Measurements from ENCODE around the gene DFFB. TPM values are rescaled to one million over a fixed set of nuclear protein-coding genes. Genes with fewer than 3 reads are reported as not detected.
A peak's percentile ranks its signal among the peaks of the same experiment; 100 is the strongest.
"Not testable (repeated sequence)": the region's sequence is repeated elsewhere in the genome, so short reads cannot be mapped to it uniquely, and the experiment has no call there.

DFFB gene
- total RNA-seq, 1 donor from 2014 or later = 2.1 TPM

DNA sequence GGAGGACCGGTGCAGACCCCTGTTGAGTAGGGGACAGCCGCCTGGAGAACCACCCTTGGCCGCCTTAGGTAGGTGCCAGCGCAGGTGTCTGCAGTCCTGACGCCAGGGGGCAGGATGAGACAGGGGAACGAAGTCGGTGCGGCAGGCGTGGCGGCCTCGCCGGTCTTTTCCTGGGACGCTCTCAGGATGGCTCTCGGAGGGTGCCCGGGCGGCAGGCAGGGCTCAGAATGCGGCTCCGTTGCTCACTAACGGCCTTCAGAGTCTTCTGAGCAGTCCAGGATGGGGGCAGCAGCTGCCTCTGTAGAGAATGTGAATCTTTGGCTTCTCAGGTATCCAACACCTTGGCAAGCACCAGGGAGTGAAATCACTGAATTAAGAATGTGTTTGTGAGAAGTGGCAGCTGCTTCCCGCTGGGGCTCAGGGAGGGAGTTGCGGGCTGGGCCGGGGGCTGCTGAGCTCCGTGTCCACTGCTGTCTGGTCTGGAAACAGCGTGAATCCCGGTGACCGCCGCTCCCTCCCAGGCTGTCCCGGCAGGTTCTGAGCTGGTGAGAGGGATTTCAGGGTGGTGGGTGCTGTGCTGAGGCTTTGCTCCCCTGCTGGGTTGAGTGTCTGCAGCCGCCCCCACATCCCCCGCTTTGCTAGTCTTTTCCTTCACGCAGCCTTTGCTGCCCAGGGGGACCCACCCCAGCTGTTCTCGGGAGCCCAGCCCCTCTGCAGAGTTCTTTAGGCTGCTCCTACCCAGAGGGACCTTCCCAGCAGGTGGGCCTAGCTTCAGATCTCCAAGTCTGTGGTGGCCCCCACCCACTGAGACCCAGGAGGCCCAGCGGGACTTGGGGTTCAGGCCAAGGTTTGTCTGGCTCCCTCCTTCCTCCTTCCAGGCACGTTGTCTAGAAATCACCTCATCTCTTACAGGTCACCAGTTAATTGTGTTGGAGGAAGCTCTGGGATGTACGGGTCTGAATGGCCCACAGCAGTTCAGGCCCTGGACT is 53.9 kb downstream of the DFFB start:
- H3K36me3 ChIP-seq (ENCODE audit: control insufficient read depth in 3 of 3, insufficient read depth in 3 of 3, low read length in 3 of 3) = no peaks in the 10 kb centered on the region
- H3K9ac ChIP-seq (ENCODE audit: low read depth in 1 of 3, low read length in 3 of 3) = no peak overlapping the region
- peaks cover 0 to 5% (median 3%) of the 10 kb centered on the region in 3 donors for H3K4me1 ChIP-seq (ENCODE audit: control insufficient read depth in 3 of 3, insufficient read depth in 3 of 3, low read length in 3 of 3)
- H3K4me3 ChIP-seq (ENCODE audit: low read length in 3 of 3) = peak overlapping the region in 2 of 3 donors; percentile 2 to 6
- H3K27ac ChIP-seq (ENCODE audit: low read depth, low read length) = no peak overlapping the region
- H3K27me3 ChIP-seq (ENCODE audit: control insufficient read depth in 3 of 3, insufficient read depth in 3 of 3, low read length in 3 of 3) = peaks cover 19 to 32% (median 24%) of the 10 kb centered on the region in 3 donors
- no peaks in the 10 kb centered on the region for H3K9me3 ChIP-seq (ENCODE audit: control insufficient read depth in 3 of 3, low read length in 3 of 3)

- Histone ChIP-seq H3K9ac (ENCODE audit: low read depth in 1 of 3, low read length in 3 of 3) (no peak overlapping the region), H3K4me3 (ENCODE audit: low read length in 3 of 3) (no peak overlapping the region), H3K27me3 (ENCODE audit: control insufficient read depth in 3 of 3, insufficient read depth in 3 of 3, low read length in 3 of 3) (peaks cover 19 to 32% (median 24%) of the 10 kb centered on the region in 3 donors), H3K36me3 (ENCODE audit: control insufficient read depth in 3 of 3, insufficient read depth in 3 of 3, low read length in 3 of 3) (no peaks in the 10 kb centered on the region), H3K9me3 (ENCODE audit: control insufficient read depth in 3 of 3, low read length in 3 of 3) (no peaks in the 10 kb centered on the region), H3K27ac (ENCODE audit: low read depth, low read length) (no peak overlapping the region), H3K4me1 (ENCODE audit: control insufficient read depth in 3 of 3, insufficient read depth in 3 of 3, low read length in 3 of 3) (peaks cover 0 to 5% (median 3%) of the 10 kb centered on the region in 3 donors)
Observed at GRCh38 chr1:3911981-3912808, 54.9 kb downstream of the DFFB start.

- Histone ChIP-seq H3K27ac (ENCODE audit: low read depth, low read length) (no peak overlapping the region), H3K4me1 (ENCODE audit: control insufficient read depth in 3 of 3, insufficient read depth in 3 of 3, low read length in 3 of 3) (peaks cover 0 to 5% (median 3%) of the 10 kb centered on the region in 3 donors), H3K27me3 (ENCODE audit: control insufficient read depth in 3 of 3, insufficient read depth in 3 of 3, low read length in 3 of 3) (peaks cover 21 to 39% (median 28%) of the 10 kb centered on the region in 3 donors), H3K9me3 (ENCODE audit: control insufficient read depth in 3 of 3, low read length in 3 of 3) (no peaks in the 10 kb centered on the region), H3K4me3 (ENCODE audit: low read length in 3 of 3) (no peak overlapping the region), H3K9ac (ENCODE audit: low read depth in 1 of 3, low read length in 3 of 3) (no peak overlapping the region), H3K36me3 (ENCODE audit: control insufficient read depth in 3 of 3, insufficient read depth in 3 of 3, low read length in 3 of 3) (no peaks in the 10 kb centered on the region)
Observed at GRCh38 chr1:3912809-3913685, 55.8 kb downstream of the DFFB start.

GRCh38 chr1:3914331-3914851 is 57.1 kb downstream of the DFFB start:
- H3K9ac ChIP-seq (ENCODE audit: low read depth in 1 of 3, low read length in 3 of 3) = no peak overlapping the region
- peaks cover 24 to 40% (median 30%) of the 10 kb centered on the region in 3 donors for H3K27me3 ChIP-seq (ENCODE audit: control insufficient read depth in 3 of 3, insufficient read depth in 3 of 3, low read length in 3 of 3)
- H3K36me3 ChIP-seq (ENCODE audit: control insufficient read depth in 3 of 3, insufficient read depth in 3 of 3, low read length in 3 of 3) = no peaks in the 10 kb centered on the region
- H3K27ac ChIP-seq (ENCODE audit: low read depth, low read length) = no peak overlapping the region
- H3K4me1 ChIP-seq (ENCODE audit: control insufficient read depth in 3 of 3, insufficient read depth in 3 of 3, low read length in 3 of 3) = peaks cover 0 to 5% (median 3%) of the 10 kb centered on the region in 3 donors
- no peak overlapping the region for H3K4me3 ChIP-seq (ENCODE audit: low read length in 3 of 3)
- no peaks in the 10 kb centered on the region for H3K9me3 ChIP-seq (ENCODE audit: control insufficient read depth in 3 of 3, low read length in 3 of 3)

GRCh38 chr1:3914911-3915310 is 57.6 kb downstream of the DFFB start:
- Histone ChIP-seq H3K27ac (ENCODE audit: low read depth, low read length) (no peak overlapping the region), H3K9me3 (ENCODE audit: control insufficient read depth in 3 of 3, low read length in 3 of 3) (no peaks in the 10 kb centered on the region), H3K27me3 (ENCODE audit: control insufficient read depth in 3 of 3, insufficient read depth in 3 of 3, low read length in 3 of 3) (peaks cover 24 to 42% (median 30%) of the 10 kb centered on the region in 3 donors), H3K4me3 (ENCODE audit: low read length in 3 of 3) (no peak overlapping the region), H3K4me1 (ENCODE audit: control insufficient read depth in 3 of 3, insufficient read depth in 3 of 3, low read length in 3 of 3) (peaks cover 0 to 5% (median 3%) of the 10 kb centered on the region in 3 donors), H3K9ac (ENCODE audit: low read depth in 1 of 3, low read length in 3 of 3) (no peak overlapping the region), H3K36me3 (ENCODE audit: control insufficient read depth in 3 of 3, insufficient read depth in 3 of 3, low read length in 3 of 3) (no peaks in the 10 kb centered on the region)

GRCh38 chr1:3915551-3916121 is 58.4 kb downstream of the DFFB start:
- H3K4me1 ChIP-seq (ENCODE audit: control insufficient read depth in 3 of 3, insufficient read depth in 3 of 3, low read length in 3 of 3) = peaks cover 0 to 5% (median 3%) of the 10 kb centered on the region in 3 donors
- H3K27ac ChIP-seq (ENCODE audit: low read depth, low read length) = no peak overlapping the region
- H3K9me3 ChIP-seq (ENCODE audit: control insufficient read depth in 3 of 3, low read length in 3 of 3) = no peaks in the 10 kb centered on the region
- peaks cover 19 to 34% (median 26%) of the 10 kb centered on the region in 3 donors for H3K27me3 ChIP-seq (ENCODE audit: control insufficient read depth in 3 of 3, insufficient read depth in 3 of 3, low read length in 3 of 3)
- no peaks in the 10 kb centered on the region for H3K36me3 ChIP-seq (ENCODE audit: control insufficient read depth in 3 of 3, insufficient read depth in 3 of 3, low read length in 3 of 3)
- no peak overlapping the region for H3K4me3 ChIP-seq (ENCODE audit: low read length in 3 of 3)
- H3K9ac ChIP-seq (ENCODE audit: low read depth in 1 of 3, low read length in 3 of 3) = no peak overlapping the region

GRCh38 chr1:3917761-3918160 is 60.5 kb downstream of the DFFB start:
- Histone ChIP-seq H3K4me1 (ENCODE audit: control insufficient read depth in 3 of 3, insufficient read depth in 3 of 3, low read length in 3 of 3) (no peaks in the 10 kb centered on the region), H3K4me3 (ENCODE audit: low read length in 3 of 3) (no peak overlapping the region), H3K9me3 (ENCODE audit: control insufficient read depth in 3 of 3, low read length in 3 of 3) (no peaks in the 10 kb centered on the region), H3K27me3 (ENCODE audit: control insufficient read depth in 3 of 3, insufficient read depth in 3 of 3, low read length in 3 of 3) (peaks cover 7 to 19% (median 14%) of the 10 kb centered on the region in 3 donors), H3K27ac (ENCODE audit: low read depth, low read length) (no peak overlapping the region), H3K9ac (ENCODE audit: low read depth in 1 of 3, low read length in 3 of 3) (no peak overlapping the region), H3K36me3 (ENCODE audit: control insufficient read depth in 3 of 3, insufficient read depth in 3 of 3, low read length in 3 of 3) (no peaks in the 10 kb centered on the region)

DNA sequence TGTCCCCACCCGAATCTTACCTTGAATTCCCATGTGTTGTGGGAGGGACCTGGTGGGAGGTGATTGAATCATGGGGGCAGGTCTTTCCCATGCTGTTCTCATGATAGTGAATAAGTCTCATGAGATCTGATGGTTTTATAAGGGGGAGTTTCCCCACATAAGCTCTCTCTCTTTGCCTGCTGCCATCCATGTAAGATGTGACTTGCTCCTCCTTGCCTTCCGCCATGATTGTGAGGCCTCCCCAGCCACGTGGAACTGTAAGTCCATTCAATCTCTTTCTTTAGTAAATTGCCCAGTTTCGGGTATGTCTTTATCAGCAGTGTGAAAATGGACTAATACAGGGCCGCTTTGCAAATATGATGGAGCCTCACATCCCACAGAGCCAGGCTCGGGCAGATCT is 61.1 kb downstream of the DFFB start:
- H3K9ac ChIP-seq (ENCODE audit: low read depth in 1 of 3, low read length in 3 of 3); H3K4me1 ChIP-seq (ENCODE audit: control insufficient read depth in 3 of 3, insufficient read depth in 3 of 3, low read length in 3 of 3); H3K9me3 ChIP-seq (ENCODE audit: control insufficient read depth in 3 of 3, low read length in 3 of 3); H3K27ac ChIP-seq (ENCODE audit: low read depth, low read length); H3K4me3 ChIP-seq (ENCODE audit: low read length in 3 of 3); H3K36me3 ChIP-seq (ENCODE audit: control insufficient read depth in 3 of 3, insufficient read depth in 3 of 3, low read length in 3 of 3): not testable (repeated sequence)
- peaks cover 13 to 25% (median 16%) of the 10 kb centered on the region in 3 donors for H3K27me3 ChIP-seq (ENCODE audit: control insufficient read depth in 3 of 3, insufficient read depth in 3 of 3, low read length in 3 of 3)
